Activated T-cell treated with anti-CD3 and anti-CD28 coated beads, Interleukin-2, amount 50 U/mL, for 72 hours (primary cell): Measurements from ENCODE around the gene NGF. TPM values are rescaled to one million over a fixed set of nuclear protein-coding genes. Genes with fewer than 3 reads are reported as not detected.

Experiments
- ATAC-seq, 2 donors: fragments of 150-1000 bp; cut with Tn5 transposase; replicated peaks in 1 of 2; 2 replicates each; pipeline ENCODE4 v1.10.0; 2021; ENCODE audit warnings: moderate library complexity in 2 of 2, mild to moderate bottlenecking in 1 of 2
- DNase-seq, 2 donors: peaks; one replicate each; pipeline ENCODE4 v3.0.0; 2021 to 2022; ENCODE audit warnings: mixed read lengths in 1 of 2
- H3K27ac Mint-ChIP-seq: one replicate; pipeline ENCODE4 v1.8.0; 2022; ENCODE audit warnings: mild to moderate bottlenecking, moderate library complexity, mixed read lengths
- H3K27me3 Mint-ChIP-seq: one replicate; pipeline ENCODE4 v1.8.0; 2022; ENCODE audit warnings: low read depth, mixed read lengths
- H3K36me3 Mint-ChIP-seq, 2 donors: one replicate each; pipeline ENCODE4 v1.8.0; 2022; ENCODE audit warnings: mixed read lengths in 2 of 2, mild to moderate bottlenecking in 1 of 2; ENCODE audit not compliant: insufficient read depth in 2 of 2
- H3K4me1 Mint-ChIP-seq: one replicate; pipeline ENCODE4 v1.8.0; 2022; ENCODE audit warnings: low read depth, mixed read lengths
- H3K4me3 Mint-ChIP-seq, 2 donors: one replicate each; pipeline ENCODE4 v1.8.0; 2022; ENCODE audit warnings: mild to moderate bottlenecking in 2 of 2, mixed read lengths in 2 of 2, moderate library complexity in 2 of 2
- H3K9me3 Mint-ChIP-seq, 2 donors: one replicate each; pipeline ENCODE4 v1.8.0; 2022; ENCODE audit warnings: mixed read lengths in 2 of 2
- total RNA-seq, 2 donors: library from RNA; stranded (reverse); gene quantifications; one replicate each; pipeline ENCODE4 v1.2.3, GENCODE V29; 2022

The NGF gene
- total RNA-seq, 2 donors from 2014 or later, result not detected

- Mint-ChIP-seq H3K4me1 (no peaks in the 10 kb centered on the region), H3K9me3 (no peaks in the 10 kb centered on the region), H3K4me3 (no peak overlapping the region), H3K27ac (no peak overlapping the region), H3K36me3 (no peaks in the 10 kb centered on the region), H3K27me3 (peaks cover 57% of the 10 kb centered on the region)
- ATAC-seq (no peak), DNase-seq (no peak)
These were observed 8.1 kb downstream of the NGF start for GRCh38 chr1:115329965-115330364.

- H3K9me3 Mint-ChIP-seq, result no peaks in the 10 kb centered on the region
- no peaks in the 10 kb centered on the region for H3K36me3 Mint-ChIP-seq
- DNase-seq (no peak), ATAC-seq (no peak)
- H3K27me3 Mint-ChIP-seq, result peaks cover 56% of the 10 kb centered on the region
- H3K4me3 Mint-ChIP-seq, result no peak overlapping the region
- no peaks in the 10 kb centered on the region for H3K4me1 Mint-ChIP-seq
- H3K27ac Mint-ChIP-seq, result no peak overlapping the region
These were observed 10.8 kb downstream of the NGF start for GRCh38 chr1:115327270-115327669.

GRCh38 chr1:115326419-115326818 is 11.6 kb downstream of the NGF start:
- ATAC-seq (no peak), DNase-seq (no peak)
- Mint-ChIP-seq H3K4me1 (no peaks in the 10 kb centered on the region), H3K4me3 (no peak overlapping the region), H3K9me3 (no peaks in the 10 kb centered on the region), H3K36me3 (no peaks in the 10 kb centered on the region), H3K27ac (no peak overlapping the region), H3K27me3 (peaks cover 48% of the 10 kb centered on the region)

- no peak overlapping the region for H3K4me3 Mint-ChIP-seq
- H3K27ac Mint-ChIP-seq, result no peak overlapping the region
- no peaks in the 10 kb centered on the region for H3K4me1 Mint-ChIP-seq
- H3K36me3 Mint-ChIP-seq, result no peaks in the 10 kb centered on the region
- peaks cover 48% of the 10 kb centered on the region for H3K27me3 Mint-ChIP-seq
- no peak for DNase-seq
- ATAC-seq, result no peak
- H3K9me3 Mint-ChIP-seq, result no peaks in the 10 kb centered on the region
These were observed 12.2 kb downstream of the NGF start for GRCh38 chr1:115325874-115326273.

GRCh38 chr1:115324649-115325420 is 13.2 kb downstream of the NGF start:
- ATAC-seq (no peak), DNase-seq (no peak)
- no peaks in the 10 kb centered on the region for H3K36me3 Mint-ChIP-seq
- H3K4me1 Mint-ChIP-seq, result no peaks in the 10 kb centered on the region
- no peak overlapping the region for H3K27ac Mint-ChIP-seq
- H3K27me3 Mint-ChIP-seq, result peaks cover 48% of the 10 kb centered on the region
- no peak overlapping the region for H3K4me3 Mint-ChIP-seq
- no peaks in the 10 kb centered on the region for H3K9me3 Mint-ChIP-seq

GRCh38 chr1:115323366-115324004 is 14.6 kb downstream of the NGF start:
- H3K27me3 Mint-ChIP-seq, result peaks cover 49% of the 10 kb centered on the region
- no peak overlapping the region for H3K27ac Mint-ChIP-seq
- H3K36me3 Mint-ChIP-seq, result no peaks in the 10 kb centered on the region
- ATAC-seq, result no peak
- no peaks in the 10 kb centered on the region for H3K4me1 Mint-ChIP-seq
- H3K9me3 Mint-ChIP-seq, result no peaks in the 10 kb centered on the region
- no peak for DNase-seq
- no peak overlapping the region for H3K4me3 Mint-ChIP-seq

GRCh38 chr1:115322631-115323030 is 15.4 kb downstream of the NGF start:
- no peaks in the 10 kb centered on the region for H3K9me3 Mint-ChIP-seq
- DNase-seq (no peak), ATAC-seq (no peak)
- no peak overlapping the region for H3K4me3 Mint-ChIP-seq
- peaks cover 42% of the 10 kb centered on the region for H3K27me3 Mint-ChIP-seq
- no peak overlapping the region for H3K27ac Mint-ChIP-seq
- no peaks in the 10 kb centered on the region for H3K4me1 Mint-ChIP-seq
- H3K36me3 Mint-ChIP-seq, result no peaks in the 10 kb centered on the region

- ATAC-seq (no peak), DNase-seq (no peak)
- Mint-ChIP-seq H3K27me3 (peaks cover 25% of the 10 kb centered on the region), H3K27ac (no peak overlapping the region), H3K4me1 (no peaks in the 10 kb centered on the region), H3K4me3 (no peak overlapping the region), H3K36me3 (no peaks in the 10 kb centered on the region), H3K9me3 (no peaks in the 10 kb centered on the region)
These were observed 17.7 kb downstream of the NGF start for GRCh38 chr1:115320377-115320776.

- Mint-ChIP-seq H3K4me3 (no peak overlapping the region), H3K27me3 (peaks cover 25% of the 10 kb centered on the region), H3K27ac (no peak overlapping the region), H3K9me3 (no peaks in the 10 kb centered on the region), H3K4me1 (no peaks in the 10 kb centered on the region), H3K36me3 (no peaks in the 10 kb centered on the region)
- DNase-seq (no peak), ATAC-seq (no peak)
These were observed 18.3 kb downstream of the NGF start for GRCh38 chr1:115319706-115320105.

GRCh38 chr1:115317101-115318012 is 20.7 kb downstream of the NGF start:
- no peaks in the 10 kb centered on the region for H3K9me3 Mint-ChIP-seq
- H3K4me1 Mint-ChIP-seq, result no peaks in the 10 kb centered on the region
- peaks cover 20% of the 10 kb centered on the region for H3K27me3 Mint-ChIP-seq
- H3K36me3 Mint-ChIP-seq, result no peaks in the 10 kb centered on the region
- DNase-seq (no peak), ATAC-seq (no peak)
- no peak overlapping the region for H3K4me3 Mint-ChIP-seq
- H3K27ac Mint-ChIP-seq, result no peak overlapping the region

GRCh38 chr1:115314765-115315164 is 23.3 kb downstream of the NGF start:
- H3K4me3 Mint-ChIP-seq, result no peak overlapping the region
- H3K9me3 Mint-ChIP-seq, result no peaks in the 10 kb centered on the region
- peaks cover 20% of the 10 kb centered on the region for H3K27me3 Mint-ChIP-seq
- no peaks in the 10 kb centered on the region for H3K4me1 Mint-ChIP-seq
- no peak for DNase-seq
- H3K27ac Mint-ChIP-seq, result no peak overlapping the region
- H3K36me3 Mint-ChIP-seq, result no peaks in the 10 kb centered on the region
- no peak for ATAC-seq

- Mint-ChIP-seq H3K9me3 (no peaks in the 10 kb centered on the region), H3K4me3 (no peak overlapping the region), H3K27me3 (peaks cover 19% of the 10 kb centered on the region), H3K27ac (no peak overlapping the region), H3K36me3 (no peaks in the 10 kb centered on the region), H3K4me1 (no peaks in the 10 kb centered on the region)
- ATAC-seq, result no peak
- no peak for DNase-seq
These were observed 24.0 kb downstream of the NGF start for GRCh38 chr1:115314092-115314491.

GRCh38 chr1:115313182-115313581 is 24.9 kb downstream of the NGF start:
- no peaks in the 10 kb centered on the region for H3K36me3 Mint-ChIP-seq
- no peak overlapping the region for H3K4me3 Mint-ChIP-seq
- DNase-seq (no peak), ATAC-seq (no peak)
- H3K27me3 Mint-ChIP-seq, result peaks cover 13% of the 10 kb centered on the region
- no peaks in the 10 kb centered on the region for H3K9me3 Mint-ChIP-seq
- no peak overlapping the region for H3K27ac Mint-ChIP-seq
- no peaks in the 10 kb centered on the region for H3K4me1 Mint-ChIP-seq
